ENCODE data around the gene GLI3.

- no peak for TF ChIP-seq POLR2A (IDR thresholded peaks at IDR 0.05)
- TF ChIP-seq CTCF (IDR thresholded peaks at IDR 0.05) = no peak
Observed at GRCh38 chr7:42264702-42265101, 27.7 kb upstream of the GLI3 start.

Data from heart left ventricle (tissue), 13 donors.